HG03575 (cell line): ENCODE data around the gene SLC1A2.

Source experiments
- ATAC-seq: cut with Tn5 transposase; IDR thresholded peaks from one replicate; pipeline ENCODE4 v1.9.1; 2021; ENCODE audit not compliant: unreplicated experiment, insufficient number of reproducible peaks, low FRiP score; ENCODE audit errors: extremely low read depth

SLC1A2 gene

DNA sequence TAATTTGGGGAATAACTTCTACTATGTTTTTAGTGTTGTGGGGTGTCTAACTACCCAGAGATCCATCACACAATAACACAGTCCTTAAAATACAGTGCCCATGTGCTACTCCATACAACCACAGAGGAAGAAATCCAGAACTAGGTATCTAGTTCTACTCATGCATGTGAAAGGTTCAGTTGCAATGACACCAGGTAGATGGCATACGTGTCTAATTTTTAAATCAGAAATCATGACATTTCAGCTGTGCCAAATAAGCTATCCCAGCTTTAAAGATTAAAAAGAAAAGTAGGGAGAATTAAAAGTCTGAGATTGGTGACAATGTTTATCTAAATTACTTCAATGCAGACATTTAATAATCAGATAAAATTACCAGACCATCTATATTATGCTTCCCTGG, 158.2 kb downstream of the SLC1A2 start:
- no peak for ATAC-seq

DNA sequence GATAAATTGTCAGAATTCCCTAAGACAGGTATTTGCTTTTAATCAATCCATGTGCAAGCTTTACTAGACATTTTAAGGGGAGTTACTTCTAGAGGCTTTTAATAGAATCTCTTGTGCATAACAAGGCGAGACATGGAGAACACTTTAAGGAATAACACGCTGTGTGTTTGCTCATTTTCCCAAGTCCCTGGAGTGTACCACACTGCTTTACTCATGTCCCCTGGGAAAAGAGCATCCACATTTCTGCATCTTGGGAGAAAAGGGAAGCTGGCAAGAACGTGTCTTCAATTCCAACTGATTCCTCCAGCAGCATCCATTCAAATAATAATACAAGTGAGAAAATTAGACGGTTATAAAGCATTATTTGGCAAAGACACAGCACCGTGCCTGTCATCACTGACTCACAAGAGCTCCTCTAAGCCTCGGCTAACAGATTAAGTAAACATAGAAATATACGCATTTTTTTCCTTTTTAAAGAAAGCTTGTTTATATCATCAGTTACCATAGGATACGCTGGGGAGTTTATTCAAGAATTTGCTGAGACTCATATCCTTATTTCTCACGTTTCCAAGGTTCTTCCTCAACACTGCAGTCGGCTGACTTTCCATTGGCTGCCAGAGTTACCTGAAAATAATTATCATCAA, 158.9 kb downstream of the SLC1A2 start:
- no peak for ATAC-seq

DNA sequence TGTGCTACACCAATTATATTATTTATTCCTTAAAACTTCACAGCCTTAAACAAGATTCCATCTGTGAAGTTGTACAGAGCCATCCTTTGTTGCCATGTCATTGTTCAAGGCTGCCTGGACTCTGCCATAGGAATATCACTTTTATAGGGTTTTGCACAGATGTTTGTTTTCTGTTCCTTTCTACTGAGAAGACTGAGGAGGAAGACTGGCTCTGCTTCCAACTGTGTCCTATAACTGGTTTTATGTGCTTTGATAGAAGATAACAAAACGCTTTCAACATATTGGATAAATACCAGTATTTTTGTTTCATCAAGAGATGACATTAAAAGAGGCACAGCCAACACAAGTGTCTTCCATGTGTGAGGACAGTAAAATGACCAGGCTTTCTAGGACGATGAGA, 159.8 kb downstream of the SLC1A2 start:
- ATAC-seq: no peak

DNA sequence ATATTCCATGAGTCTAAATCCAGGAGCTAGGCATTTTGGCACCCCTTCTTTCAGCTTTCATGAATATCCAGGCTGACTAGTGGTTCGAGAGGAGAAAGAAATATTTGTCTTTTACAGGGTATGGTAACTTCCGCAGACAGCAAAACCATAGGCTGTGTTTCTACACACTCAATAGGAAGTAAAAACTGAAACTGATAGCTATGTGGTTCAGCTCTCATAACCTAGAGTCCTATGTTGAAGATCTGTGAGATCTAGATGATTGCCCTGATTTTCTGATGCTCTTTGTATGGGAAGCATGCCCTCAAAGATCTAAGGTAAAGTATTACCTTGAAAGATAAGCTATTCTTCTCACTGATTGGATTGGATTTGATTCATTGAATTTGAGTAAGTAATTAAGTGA, 162.1 kb downstream of the SLC1A2 start:
- ATAC-seq: peak; percentile 98

DNA sequence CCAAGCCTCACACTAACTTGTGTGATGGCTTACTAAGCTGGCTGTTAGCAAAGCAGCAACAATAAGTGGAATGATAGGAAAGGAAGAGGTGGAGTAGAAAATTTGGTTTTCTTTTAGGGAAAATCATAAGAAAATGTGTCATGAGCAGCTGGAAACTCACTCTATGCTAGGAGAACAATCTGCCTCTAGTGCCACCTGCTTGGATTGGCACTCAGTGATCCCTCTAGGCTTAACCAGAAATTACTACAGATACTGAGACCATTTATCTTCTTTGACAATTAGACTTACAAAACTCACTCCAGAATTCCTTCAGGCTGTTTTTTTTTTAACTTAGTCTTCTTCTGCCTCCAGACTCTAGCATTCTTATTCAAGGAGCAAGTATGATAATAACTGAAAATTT, 163.1 kb downstream of the SLC1A2 start:
- no peak for ATAC-seq

DNA sequence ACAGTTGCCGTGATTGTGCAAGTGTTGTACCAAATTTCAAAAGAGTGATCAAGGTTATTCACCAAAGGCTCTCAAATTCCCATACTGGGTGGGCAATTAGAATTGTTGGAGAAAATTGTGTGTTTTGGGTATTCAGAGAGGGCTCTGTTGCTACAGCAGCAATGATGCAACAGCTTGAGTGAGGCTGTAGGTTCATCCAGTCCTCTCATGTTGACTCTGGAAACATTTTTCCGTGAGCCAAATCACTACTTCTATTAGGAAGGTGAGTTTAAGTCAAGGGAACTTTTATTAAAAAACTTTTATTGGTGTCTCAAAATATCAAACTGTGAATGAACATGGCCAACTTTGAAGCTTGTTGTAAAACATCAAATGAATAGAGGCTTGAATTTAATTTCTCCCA, 163.8 kb downstream of the SLC1A2 start:
- ATAC-seq: no peak

DNA sequence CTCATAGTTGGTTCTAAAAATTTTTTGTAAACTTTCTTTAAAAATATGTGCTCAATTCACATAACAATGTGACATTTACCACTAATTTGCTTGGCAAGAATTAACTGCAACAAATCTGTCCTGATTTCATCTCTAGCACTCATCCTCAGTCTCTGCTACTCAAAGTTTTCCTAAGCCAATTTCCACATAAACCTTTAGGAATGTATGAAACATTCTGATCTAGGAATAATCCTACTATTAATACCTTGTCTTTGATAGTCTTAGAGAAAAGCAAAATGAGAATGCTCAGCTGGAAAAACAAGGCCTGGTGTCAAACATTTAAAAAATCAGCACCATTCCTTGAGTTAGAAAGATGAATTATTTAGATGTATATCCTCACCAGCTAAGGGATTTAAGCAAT, 166.1 kb downstream of the SLC1A2 start:
- no peak for ATAC-seq

DNA sequence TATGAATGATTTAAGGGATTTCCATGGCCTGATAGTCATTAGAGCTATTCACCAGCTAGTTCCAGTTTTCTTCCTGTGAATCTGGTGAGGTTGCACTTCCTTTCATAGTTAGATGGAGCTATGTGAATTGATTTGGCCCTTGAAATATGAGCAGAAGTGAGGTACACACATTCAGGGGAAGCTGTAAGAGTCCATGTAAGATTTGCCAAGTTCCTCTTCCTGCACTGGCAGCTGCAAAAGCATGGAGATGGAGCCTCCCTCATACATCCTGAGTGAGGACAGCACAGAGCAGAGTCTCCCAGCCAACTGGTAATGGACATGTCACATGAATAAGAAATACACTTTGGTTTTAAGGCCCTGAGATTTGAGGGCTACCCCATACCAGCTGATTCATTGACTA, 168.7 kb downstream of the SLC1A2 start:
- no peak for ATAC-seq

DNA sequence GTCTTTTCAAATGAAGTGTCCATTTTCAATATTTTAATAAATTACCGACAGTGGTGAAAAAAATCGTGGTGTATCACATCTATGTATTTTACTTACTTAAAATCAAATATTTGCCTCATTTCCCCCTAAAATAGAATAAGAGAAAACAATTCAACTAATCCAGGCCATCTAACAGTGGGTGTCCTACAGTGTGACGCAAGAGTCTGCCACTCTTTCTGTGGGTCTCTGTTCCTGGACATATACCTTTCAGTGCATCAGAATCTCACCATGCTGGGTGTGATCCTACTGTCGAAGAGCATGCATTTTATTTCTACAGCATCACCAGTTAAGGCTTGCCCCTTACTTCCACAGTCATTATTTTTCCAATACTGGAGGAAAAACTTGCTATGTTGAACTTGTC, 169.2 kb downstream of the SLC1A2 start:
- no peak for ATAC-seq

DNA sequence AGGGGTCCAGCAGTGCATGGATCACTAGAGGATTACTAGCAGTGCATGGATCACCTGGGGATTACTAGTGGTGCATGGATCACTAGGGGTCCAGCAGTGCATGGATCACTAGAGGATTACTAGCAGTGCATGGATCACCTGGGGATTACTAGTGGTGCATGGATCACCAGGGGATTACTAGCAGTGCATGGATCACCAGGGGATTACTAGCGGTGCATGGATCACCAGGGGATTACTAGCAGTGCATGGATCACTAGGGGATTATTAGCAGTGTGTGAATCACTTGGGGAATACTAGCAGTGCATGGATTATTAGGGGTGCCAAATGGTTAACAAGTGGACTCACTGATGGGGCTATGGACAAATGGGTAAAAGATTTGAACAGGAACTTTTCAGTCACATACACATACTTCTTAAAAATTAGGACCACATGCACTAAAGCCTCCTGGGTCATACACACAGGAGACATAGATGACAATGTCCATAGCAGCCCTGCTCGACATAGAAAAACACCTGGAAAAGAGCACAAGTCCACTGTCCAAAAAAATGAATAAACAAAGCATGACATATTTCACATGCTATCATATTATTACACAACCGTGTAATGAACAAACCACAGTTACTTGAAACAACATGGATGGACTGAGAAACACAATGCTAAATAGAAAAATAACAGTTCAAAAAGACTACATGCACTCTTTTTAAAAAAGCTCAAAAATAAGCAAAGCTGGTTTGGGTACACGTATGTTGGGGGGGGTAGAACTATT, 170.6 kb downstream of the SLC1A2 start:
- no peak for ATAC-seq

DNA sequence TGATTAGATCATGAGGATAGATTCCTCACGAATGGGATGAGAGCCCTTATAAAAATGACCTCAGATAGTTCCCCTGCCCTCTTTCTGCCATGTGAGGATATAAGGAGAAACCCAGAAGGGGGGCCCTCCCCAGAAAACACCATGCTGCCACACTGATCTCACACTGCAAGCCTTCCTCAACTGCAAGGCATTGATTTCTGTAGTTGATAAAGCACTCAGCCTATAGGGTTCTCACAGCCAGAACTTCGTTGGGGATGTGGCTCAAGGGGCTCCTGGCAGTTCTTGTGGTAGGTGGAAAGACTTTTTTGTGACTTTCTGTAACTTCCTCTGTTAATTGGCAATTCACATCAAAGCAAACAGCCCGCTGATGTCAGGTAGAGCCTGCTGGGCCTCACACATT, 171.5 kb downstream of the SLC1A2 start:
- no peak for ATAC-seq

DNA sequence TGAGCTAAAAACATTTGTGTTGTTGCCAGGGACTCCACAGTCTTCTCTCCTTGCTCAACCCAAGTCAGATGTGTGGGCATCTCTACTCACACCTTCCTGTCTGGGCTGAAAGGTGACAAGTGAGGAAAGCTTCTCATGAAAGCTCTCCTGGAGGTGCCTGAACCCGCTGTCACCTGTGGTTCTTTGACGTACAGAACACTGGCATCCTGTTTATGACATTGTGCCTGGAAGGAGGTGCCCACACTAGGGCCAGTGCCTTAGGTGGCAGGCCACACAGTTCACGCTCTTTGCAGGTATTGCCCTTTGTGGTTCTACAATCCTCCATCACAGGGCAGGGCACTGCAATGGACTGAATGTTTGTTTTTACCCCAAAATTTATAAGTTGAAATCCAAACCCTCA, 171.9 kb downstream of the SLC1A2 start:
- no peak for ATAC-seq

DNA sequence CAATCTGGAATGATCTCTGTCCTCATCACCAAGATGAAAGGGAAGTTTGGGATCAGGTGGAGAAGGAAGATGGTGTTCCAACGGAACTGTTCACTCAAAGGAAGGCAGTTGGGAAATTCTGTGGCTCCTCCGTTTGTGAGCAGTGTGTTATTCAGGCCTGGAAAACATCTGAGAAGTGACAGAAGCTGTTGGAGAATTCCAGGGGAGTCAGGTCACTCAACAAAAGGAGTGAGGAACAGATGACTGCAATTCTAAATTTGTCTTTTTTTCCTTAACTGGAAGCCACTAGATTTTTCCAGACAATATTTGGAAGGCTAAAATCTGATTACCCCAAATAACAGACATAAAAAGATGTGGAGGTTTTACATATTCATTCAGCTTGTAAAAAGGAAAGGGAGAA, 172.6 kb downstream of the SLC1A2 start:
- no peak for ATAC-seq

DNA sequence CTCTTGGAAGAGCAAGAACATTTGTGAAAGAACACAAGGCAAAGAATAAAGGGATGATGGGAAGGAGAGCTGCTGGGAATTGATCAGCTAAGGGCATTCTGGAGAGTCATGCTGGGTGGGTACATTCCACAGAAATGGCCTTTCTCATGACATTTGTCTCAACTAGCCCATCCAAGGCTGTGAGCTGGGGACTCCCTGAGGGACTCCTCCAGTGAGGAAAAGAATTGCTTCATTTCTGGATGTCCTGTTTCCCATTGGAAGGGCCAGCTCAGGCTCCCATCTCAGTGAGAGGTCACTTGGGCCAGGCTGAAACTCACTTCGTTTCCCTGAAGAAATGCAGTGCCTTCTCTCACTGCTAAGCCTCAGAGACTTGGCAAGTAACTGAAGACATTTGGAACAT, 173.6 kb downstream of the SLC1A2 start:
- ATAC-seq: no peak

DNA sequence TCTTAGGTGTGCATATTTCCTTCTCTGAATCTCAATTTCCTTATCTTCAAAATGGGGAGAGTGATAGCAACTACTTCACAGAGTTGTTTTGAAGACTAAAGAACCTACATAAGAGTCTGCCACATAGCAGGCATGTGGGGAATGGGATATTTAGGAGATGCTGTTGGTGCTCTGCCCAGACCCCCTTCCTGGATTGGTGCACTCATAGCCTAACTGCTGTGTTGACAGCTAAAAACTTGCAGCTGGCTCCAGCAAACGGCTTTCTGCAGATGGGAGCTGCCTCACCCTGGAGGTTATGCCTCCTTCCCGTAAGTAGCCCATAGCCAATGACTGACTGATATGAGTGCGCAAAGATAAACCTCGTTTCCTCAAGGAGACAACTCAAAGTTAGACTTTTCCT, 174.3 kb downstream of the SLC1A2 start:
- no peak for ATAC-seq

DNA sequence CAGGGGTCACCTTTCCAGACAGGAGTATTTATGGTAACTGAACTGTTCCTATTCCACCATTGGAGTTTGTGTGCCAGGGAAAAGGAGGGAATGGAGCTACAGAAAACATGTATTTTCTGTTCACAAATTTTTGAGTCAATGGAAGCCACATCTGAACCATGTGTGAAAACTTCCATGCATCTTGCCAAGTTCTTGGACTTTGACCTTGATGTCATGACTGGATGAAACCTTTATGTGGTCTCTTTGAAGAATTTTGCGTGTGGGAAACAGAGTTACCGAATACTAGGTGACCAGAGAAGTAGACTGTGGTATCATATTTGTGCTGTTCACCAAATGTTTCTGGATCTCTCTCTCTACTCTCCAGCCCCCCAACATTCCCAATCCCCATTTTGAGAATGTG, 175.6 kb downstream of the SLC1A2 start:
- ATAC-seq: no peak

DNA sequence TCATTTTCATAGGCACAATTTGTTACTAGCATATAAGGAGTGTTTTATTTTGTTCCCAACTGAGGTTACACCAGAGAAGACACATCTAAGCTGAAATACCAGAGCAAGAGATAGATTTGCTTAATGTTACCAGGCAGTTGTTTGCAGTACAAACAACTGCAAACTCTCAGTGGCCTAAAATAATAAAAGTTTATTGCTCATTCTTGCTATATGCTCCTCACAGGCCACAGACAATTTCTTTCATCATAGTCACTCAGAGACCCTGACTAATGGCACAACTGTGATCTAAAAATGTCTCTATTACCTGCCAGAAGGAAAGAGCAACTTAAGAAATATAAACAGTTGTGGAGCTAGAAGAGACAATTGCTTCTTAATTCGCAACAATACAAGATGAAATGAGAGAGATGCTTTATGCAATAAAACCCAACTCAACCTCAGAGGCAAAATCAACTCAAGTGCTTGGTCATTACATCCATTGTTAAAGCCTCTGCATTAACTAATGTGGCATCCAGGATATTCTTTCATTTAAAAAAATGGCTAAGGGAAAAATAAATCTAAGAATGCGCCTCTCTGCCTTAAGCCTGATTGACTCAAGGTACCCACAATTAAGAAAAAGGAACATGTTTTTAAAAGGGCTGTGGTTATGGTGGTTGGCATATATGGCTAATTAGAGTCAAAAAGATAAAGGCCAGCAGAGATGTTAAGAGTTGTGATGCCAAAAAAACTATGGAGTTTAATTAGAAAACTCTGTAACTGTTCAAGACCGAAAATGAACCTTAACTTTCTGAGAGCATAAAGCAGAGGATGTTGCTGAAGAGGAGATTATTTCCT, 176.7 kb downstream of the SLC1A2 start:
- no peak for ATAC-seq

DNA sequence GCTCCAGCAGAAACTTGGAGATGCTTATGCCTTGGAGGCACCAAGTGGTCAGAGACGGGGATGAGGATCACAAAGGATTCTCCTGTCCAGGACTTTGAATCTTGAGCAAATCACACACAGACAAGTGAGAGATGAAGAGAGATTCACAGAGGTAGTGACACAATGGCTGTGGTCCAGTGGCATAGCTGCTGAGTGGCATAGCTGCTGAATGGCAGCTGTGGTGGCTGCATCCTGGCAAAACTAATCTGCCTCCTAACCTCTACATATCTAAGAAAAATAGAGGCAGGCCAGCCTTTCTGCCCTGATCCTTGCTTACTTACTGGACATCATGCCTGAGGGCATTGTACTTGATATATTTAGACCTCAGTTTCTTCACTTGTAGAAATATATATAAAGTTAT, 177.8 kb downstream of the SLC1A2 start:
- ATAC-seq: no peak

DNA sequence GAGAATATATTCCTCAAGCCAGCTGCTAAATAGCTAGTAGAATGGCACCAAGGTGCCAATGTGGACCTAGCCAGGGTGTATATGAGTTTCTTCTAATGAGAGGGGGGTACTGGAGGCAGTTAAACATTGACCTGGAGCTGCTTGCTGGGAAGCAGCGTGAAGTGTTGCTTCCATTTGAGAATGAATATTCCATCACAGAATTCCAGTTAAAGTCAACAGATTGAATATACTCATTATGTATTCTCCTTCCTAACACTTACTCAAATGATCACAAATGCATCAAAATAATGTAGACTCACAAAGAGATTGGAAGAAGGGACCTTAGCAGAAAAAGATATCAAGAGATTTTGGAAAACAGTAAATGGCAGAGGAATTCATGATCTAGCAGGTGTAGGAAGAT, 178.3 kb downstream of the SLC1A2 start:
- ATAC-seq: no peak

DNA sequence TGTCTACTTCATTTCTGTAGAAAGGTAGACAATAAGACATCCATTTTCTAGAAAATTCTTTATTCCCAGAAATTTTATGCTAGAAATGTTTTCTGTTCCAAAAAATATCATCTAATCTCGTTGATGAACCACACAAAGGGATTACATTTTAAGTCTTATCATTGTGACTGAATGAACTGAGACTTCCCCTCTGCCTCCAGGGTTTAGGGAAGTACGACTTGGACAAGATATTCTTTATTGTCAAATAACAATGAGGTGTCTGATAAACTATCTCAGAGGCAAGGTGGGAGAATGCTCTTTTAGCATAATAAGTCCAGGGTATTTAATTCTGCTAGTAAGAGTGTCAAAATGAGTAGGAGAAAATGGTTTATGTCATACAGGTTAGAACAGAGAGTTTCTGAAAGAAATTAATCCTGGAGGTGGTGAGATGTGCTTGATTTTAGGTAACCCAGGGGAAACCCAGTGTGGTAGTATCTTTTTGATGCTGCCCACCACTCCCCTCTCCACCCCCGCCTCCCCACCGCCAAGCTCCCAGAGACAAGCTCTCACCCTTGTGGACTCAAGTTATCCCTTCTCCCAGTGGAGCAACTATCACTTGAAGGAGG, 179.8 kb downstream of the SLC1A2 start:
- no peak for ATAC-seq
